HG03432 (cell line): Measurements from ENCODE around the gene F9.

Experiments used
- ATAC-seq: cut with Tn5 transposase; IDR thresholded peaks from one replicate; pipeline ENCODE4 v1.9.1; 2021; ENCODE audit warnings: mild to moderate bottlenecking, moderate library complexity; ENCODE audit not compliant: unreplicated experiment

Gene F9

DNA sequence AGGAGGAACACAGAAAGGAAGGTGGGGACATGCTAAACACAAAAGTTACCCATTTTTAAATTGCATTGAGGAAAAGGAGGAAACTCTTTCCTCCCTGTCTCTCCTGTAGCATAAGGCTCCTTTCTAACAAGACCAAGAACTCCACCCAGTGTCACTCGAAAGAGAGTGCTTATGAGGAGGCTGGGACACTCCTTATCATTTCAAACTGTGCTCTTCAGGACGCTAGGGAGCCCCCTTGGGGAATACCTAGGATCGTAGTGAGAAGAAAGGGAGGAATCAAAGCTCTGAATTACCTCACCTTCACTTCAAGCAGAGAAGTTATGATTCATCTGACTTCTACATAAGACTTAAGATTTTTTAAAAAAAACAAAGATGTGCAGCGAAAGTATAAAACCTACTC lies 65.5 kb downstream of the F9 start:
- ATAC-seq: no peak

DNA sequence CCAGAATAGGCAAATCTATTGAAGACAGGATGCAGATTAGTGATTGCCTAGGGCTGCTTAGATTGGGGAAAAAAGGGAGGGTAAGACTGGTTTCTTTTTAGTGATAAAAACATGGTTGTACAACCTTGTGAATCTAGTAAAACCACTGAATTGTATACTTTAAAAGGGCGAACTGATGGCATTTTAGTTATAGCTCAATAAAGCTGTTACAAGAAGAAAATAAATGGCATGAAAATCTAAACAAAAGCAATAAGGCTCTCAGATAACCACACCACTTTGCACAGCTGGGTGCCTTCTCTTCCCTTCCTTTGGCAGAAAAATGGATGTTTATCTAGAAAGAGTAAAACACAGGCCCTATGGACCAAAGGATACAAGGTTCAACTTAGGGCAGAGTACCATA lies 69.6 kb downstream of the F9 start:
- no peak for ATAC-seq
